AG10803 (cell line): ENCODE data around the gene STXBP3.

Source experiments
- DNase-seq: peaks from one replicate; pipeline ENCODE4 v3.0.0; 2010; ENCODE audit warnings: low read depth
- H3K4me3 ChIP-seq: 2 replicates; pipeline ENCODE4 v1.5.1; 2011; ENCODE audit warnings: mild to moderate bottlenecking, low read length, control low read depth
- TF ChIP-seq, protein P1 (sequence below): conservative IDR thresholded peaks from 2 replicates; pipeline ENCODE4 v1.5.1; 2011; ENCODE audit warnings: mild to moderate bottlenecking, low read length, control low read depth, inconsistent platforms

Gene STXBP3

DNA sequence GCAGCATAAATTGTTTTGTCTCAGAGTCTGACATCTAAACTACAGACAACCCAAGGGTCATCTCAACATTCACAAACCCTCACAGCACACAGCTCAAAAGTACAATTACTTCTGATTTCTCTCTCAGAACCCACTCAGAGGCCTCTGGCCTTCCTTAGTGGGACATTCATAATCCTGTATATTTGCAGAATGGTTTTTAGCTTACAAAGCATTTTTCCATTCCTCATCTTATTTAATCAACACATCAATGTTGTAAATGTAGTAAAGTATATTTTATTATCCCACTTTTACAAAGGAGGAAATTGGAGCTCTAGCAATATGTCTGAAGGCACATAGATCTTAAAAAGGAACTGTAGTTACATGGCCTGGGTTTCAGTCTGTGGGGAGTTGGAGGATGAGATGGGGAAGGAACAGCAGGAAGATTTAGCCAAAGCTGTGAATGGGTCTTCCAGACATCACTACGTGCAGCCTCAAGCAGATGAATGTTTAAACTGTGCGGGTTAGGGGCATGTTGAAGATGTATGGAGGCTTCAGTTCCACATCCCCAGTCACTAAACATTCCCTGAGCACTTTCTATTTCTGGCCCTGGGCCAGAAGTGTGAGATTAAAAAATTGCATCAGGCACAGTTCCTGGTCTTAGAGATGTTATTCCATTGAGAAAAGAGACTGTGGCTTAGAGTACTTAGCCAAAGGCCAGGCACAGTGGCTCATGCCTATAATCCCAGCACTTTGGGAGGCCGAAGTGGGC, 97.1 kb downstream of the STXBP3 start:
- H3K4me3 ChIP-seq = no peak overlapping the region
- TF ChIP-seq, protein P1, sequence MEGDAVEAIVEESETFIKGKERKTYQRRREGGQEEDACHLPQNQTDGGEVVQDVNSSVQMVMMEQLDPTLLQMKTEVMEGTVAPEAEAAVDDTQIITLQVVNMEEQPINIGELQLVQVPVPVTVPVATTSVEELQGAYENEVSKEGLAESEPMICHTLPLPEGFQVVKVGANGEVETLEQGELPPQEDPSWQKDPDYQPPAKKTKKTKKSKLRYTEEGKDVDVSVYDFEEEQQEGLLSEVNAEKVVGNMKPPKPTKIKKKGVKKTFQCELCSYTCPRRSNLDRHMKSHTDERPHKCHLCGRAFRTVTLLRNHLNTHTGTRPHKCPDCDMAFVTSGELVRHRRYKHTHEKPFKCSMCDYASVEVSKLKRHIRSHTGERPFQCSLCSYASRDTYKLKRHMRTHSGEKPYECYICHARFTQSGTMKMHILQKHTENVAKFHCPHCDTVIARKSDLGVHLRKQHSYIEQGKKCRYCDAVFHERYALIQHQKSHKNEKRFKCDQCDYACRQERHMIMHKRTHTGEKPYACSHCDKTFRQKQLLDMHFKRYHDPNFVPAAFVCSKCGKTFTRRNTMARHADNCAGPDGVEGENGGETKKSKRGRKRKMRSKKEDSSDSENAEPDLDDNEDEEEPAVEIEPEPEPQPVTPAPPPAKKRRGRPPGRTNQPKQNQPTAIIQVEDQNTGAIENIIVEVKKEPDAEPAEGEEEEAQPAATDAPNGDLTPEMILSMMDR = no peak
- DNase-seq = no peak

DNA sequence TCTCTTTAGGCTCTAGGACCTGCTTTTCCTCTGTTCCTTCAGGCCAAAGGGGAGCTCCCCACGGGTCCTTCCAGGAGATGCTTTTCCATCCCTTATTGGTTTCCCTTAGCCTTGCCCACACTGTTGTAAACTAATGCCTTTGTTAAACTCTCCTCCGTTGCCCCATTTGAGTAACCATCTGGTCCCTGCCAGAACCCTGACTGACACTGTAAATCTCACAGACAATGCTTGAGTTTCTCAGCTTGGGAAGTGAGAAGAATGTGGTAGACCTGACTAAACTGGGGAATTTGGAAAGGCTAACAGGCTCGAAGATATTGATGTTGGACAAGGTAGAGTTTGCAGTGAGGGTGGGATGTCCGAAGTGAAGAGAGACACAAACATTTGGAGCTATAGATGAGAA, 99.0 kb downstream of the STXBP3 start:
- no peak overlapping the region for H3K4me3 ChIP-seq
- TF ChIP-seq, protein P1 = no peak
- DNase-seq = no peak

DNA sequence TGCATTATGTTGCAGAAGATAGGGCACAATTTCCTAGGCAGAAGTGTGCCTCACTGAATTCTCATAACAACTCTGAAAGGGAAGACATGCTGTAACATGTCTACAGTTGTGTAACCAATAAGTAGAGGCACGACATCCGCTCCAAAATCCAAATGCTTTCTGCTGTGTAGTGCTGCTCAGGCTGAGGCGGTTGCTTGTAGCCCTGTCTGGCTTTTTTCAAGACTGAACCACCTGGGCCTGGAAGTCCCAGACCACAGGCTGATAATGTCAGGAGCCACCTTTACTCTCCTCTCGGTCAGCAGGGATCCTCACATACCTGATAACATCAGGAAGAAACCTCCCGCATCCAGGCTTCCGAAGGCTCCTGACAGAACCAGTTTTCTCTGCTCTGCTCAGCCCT, 99.5 kb downstream of the STXBP3 start:
- no peak overlapping the region for H3K4me3 ChIP-seq
- TF ChIP-seq, protein P1 = no peak
- no peak for DNase-seq

DNA sequence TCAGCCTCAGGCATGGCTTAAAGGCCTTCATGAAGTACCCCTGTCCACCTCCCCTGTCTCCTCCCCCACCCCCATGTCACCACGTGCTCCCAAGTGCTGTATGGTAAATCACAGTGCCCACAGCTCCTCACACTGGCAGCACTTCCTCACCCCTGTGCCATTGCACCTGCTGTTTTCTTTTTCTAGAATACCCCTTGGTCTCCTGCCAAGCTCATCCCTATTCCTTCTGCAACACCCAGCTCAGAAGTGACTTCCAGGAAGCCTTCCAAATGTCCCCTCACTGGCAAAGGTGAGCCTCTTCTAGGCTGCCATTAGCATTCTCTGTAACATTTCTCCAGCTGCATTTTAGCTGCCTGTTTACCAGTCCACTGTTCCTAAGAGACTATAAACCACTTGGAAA, 101.0 kb downstream of the STXBP3 start:
- DNase-seq = no peak
- TF ChIP-seq, protein P1 = no peak
- H3K4me3 ChIP-seq = no peak overlapping the region

DNA sequence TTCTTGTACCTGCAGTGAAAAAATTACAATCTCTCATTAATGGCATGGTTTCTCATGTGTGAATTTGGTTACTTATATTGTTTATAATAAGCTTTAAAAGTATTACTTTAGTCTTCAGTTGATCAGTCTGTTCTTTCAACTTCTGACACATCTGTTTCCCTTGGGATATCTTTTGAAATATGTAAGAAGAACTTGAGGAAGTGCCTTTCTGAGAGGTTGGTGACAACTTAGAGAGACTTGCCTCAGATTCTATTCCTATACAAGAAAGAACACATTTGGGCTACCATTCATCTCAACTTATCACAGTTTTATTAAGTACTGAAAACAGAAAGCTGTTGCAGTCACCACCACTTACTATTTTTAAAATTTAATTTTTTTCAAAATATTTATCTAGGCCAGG, 102.3 kb downstream of the STXBP3 start:
- H3K4me3 ChIP-seq = no peak overlapping the region
- DNase-seq = no peak
- TF ChIP-seq, protein P1 = no peak

DNA sequence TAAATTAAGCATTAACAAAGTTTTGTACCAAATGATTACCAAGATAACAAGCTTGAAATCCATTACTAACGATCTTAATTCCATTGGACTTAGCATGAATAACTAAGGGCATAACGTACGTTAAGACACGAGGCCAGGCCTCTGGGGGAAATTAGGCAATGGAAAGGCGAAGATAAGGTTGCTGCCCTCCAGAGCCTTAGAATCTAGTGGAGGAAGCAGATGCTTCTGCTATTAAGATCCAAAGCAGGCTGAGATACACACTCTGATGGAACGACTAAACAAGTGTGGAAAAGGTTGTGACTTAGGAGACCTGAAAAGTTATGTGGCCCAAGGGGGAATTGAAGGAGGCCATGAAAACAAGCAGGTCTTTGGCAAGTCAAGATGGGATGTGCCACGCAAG, 104.5 kb downstream of the STXBP3 start:
- H3K4me3 ChIP-seq = no peak overlapping the region
- DNase-seq = no peak
- TF ChIP-seq, protein P1 = no peak

DNA sequence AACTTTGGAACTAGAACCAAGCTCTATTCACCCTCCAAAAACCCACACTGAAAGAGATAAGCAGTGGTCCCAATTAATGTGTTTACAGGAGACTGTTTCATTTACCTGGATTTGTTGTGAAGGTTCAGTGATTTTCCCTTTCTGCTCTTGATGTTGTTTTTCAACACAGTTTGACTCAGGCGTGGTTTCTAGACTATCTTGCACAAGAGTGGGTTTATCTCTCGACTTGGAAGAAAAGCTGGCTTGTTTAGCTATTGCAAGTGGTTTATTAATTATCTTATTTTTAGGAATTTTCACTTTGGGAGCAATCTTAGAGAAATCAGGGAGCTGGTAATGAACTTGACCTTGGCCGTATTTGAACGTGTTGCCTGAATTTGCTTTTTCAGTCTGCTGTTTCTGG, 105.1 kb downstream of the STXBP3 start:
- TF ChIP-seq, protein P1 = no peak
- H3K4me3 ChIP-seq = no peak overlapping the region
- no peak for DNase-seq
